GM15510 (cell line): ENCODE measurements around the gene IL1RAPL1.

ENCODE experiments used
- POLR2A ChIP-seq: IDR thresholded peaks from 3 replicates; pipeline ENCODE4 v1.6.1; 2011; ENCODE audit warnings: borderline replicate concordance; ENCODE audit not compliant: insufficient read length; ENCODE audit errors: extremely low read depth

The IL1RAPL1 gene

DNA sequence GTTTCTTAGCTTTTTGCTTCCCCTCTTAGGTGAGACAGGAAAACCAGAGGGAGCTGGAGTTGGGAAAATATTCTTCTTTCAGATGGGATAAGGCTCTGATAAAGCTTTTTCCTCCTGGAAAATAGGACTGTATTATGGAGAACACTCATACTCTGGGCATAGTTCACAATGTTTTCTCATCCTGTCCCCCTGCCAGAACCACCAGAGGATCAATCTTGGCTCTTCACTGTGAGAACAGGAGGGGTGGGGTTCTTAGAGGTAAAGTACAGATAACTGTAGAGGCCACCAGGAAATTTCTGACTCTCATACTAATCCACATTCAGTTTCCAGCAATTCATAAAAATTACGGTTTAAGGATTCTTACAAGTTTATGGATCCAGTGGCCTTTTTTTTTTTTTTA lies 966.3 kb downstream of the IL1RAPL1 start:
- no peak for TF ChIP-seq POLR2A

DNA sequence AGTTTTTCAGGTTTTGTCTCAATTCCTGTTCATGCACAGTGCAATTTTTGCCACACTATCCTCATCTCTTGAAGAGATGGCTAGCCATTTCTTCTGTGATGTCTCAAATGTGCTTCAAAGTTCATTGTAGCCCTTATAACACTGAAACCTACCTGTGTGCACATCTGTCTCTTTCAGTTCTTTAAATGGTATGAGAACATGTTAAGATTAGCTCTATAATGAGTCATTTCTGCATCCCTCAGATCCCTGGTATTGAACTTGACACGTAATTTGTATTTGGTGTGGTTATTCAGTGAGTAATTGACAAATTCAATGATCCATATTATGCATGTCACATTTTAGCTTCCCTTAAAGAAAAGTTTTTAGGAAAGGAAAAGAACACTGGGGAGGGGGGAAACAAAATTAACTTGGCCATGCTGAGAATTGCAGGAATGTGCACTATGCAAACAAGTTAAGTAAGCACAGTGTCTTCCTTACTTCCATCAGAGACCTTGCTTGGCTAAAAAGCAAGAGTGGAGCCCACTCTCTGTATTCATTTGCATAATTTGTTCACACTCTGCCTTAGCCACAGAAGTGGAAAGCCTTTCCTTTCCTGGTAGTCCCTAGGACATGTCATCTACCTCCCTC lies 968.3 kb downstream of the IL1RAPL1 start:
- no peak for TF ChIP-seq POLR2A

DNA sequence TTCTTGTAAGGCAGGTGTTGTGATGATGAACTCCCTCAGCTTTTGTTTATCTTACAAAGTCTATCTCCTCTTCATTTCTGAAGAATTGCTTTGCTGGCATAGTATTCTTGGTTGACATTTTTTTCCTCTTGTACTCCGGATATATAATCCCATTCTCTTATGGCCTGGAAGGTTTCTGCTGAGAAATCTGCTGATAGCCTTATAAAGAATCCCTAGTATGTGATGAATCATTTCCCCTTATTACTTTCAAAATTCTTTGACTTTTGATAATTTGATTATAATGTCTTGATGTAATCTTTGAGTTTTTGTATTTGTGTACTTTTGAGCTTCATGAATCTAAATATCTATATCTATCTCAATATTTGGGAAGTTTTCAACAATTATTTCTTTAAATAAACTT lies 972.8 kb downstream of the IL1RAPL1 start:
- TF ChIP-seq POLR2A = no peak

DNA sequence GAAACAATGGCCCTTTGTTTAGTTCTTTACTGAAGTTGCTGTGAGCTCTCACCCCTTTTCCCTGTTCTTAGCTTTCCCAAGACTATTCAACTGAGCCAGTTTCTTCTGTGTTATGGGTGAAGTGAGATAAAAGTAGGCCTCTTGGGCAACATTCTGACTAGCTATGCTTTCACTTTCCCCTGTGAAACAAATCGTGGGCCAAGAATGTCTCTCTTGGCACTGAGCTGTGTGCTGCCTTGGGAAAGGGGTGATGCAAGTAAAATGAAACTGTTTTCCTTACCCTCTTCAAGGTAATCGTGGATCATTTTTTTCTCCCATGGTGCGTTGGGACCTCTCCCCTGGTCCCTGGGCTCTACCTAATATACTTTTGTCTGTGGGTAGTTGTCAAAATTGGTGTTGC lies 974.2 kb downstream of the IL1RAPL1 start:
- TF ChIP-seq POLR2A = no peak

DNA sequence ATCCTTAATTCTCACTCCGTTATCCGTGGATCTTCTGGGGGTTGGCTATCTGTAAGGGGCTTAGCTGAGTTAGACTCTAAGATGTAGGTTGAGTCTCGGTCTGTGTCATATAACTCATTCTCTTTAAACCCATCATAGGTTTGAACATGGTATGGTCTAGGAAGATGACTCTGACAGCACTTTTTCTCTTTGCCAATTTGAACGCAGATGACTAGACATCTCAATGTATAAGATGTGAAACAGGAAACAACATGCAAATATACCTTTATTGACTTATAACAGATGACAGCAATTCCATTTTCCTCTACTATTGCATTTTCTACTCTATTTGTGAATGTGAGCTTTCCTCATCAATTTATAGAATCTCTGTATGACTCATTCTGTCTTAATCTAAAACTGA lies 993.3 kb downstream of the IL1RAPL1 start:
- no peak for TF ChIP-seq POLR2A

DNA sequence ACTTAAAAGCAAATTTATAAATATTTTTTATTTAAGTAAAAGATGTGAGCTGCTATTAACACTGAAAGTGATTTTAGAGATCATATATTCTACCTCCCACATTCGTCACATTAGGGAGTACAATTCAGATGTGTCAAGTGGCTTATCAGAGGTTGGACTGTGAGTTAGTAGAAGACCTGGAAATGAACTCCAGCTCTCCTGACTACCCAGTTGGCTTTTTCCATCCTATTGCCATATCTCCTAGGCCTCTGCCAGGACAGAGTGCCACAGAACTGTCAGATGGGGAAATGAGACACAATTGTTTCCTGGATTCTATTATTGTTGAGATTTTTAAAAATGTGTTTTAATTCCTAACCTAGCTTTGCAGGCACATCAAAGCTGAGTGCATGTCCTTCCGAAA lies 994.0 kb downstream of the IL1RAPL1 start:
- no peak for TF ChIP-seq POLR2A

DNA sequence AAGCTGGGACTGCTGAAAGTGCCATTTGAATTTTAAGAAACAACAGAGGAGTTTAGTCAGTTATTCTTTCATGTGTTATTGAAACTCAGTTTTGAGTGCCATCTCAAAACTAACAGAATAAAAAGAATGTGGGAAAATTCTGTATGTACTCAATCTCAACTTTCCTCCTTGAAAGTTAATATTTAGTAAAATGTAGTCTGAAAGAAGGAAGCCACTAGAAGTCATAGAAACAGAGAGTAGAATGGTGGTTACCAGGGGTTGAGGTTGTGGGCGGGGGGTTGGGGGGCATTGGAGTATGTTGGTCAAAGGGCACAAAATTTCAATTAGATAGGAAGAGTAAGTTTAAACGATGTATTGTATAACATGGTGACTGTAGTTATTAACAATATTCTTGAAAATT lies 999.9 kb downstream of the IL1RAPL1 start:
- TF ChIP-seq POLR2A = no peak

DNA sequence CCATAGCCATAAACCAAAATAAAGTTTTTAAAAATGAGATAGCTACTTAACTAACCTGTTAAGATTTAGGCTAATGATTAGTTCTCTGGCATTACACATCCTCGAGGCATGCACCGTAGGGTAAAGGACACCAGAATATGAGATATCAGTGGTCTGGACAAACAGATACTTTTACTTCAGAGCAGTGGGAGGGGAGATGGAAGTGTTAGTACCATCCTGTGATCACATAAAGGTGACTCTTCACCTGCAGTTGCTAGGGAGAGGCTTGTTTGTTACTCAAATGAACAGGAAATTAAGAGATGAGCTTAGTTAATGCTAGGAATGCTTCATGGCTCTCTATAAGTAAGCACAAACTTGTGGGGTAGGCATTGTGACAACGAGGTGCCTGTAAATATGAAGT lies 1003.7 kb downstream of the IL1RAPL1 start:
- TF ChIP-seq POLR2A = no peak

DNA sequence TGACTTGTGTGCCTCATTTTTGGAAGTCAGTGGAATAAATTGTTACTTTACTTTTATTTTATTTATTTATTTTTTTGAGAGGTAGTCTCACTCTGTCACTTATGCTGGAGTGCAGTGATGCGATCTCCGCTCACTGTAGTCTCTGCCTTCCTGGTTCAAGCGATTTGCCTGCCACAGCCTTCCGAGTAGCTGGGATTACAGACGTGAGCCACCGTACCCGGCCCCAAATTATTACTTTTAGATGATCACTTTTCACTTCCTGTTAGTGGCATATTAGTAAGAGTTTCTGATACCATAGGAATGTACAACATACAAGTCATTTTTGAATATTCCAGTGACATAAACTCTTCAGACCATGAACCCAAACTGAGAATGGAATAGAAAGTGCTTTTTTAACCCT lies 1017.1 kb downstream of the IL1RAPL1 start:
- no peak for TF ChIP-seq POLR2A

DNA sequence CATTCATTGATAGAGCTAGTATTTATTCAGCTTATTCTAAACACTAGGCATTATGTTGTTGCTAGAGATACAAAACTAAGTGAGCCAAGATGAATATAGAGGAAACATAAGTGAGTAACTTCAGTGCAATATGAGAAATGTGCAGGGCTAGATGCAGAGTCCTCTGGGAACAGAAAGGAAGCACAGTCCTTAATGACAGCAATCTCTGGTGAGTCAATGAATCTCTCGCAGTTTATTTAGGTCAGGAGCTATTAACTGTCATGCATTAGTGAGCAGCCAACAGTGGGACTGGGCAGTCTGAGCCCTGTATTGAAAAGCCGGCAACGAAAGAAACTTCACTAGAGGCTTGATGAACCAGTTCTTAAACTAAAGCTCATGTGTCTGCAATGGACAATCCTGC lies 1030.0 kb downstream of the IL1RAPL1 start:
- no peak for TF ChIP-seq POLR2A

DNA sequence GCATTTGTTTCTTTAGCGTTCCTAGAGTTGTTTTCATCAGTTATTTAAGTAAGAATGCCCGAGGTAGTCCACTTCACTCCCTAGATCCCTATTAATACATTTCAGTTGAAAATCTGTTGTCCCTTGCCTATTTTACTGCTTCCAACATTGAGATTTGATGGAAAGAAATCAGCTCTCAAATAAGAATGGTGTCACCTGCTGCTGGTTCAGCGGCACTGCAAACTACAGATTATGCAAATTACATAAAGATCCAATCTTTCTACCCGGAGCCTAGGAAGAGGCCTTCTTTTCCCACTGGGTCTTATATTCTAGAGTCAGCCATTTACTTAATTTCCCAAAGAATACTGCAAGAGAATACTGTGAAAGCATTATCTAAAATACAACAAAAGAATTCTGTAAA lies 1030.5 kb downstream of the IL1RAPL1 start:
- TF ChIP-seq POLR2A = no peak

DNA sequence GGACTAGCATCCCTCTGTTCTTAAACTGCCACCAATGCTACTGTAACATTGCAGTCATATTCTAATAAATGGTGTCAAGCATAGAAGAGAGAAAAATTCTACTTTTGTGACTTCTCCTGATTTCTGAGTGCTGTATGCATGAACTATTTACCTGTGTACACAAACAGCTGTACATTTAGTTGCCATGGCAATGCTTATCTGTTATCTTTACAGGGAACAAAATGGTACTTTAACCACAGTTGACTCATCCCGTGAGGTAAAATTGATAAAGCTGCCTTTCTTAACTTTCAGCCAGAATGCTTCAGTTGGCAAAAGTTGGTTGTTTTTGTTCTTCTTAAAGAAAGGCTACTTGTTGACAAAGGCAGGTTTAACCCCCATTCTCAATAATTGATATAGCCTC lies 1040.6 kb downstream of the IL1RAPL1 start:
- TF ChIP-seq POLR2A = no peak

DNA sequence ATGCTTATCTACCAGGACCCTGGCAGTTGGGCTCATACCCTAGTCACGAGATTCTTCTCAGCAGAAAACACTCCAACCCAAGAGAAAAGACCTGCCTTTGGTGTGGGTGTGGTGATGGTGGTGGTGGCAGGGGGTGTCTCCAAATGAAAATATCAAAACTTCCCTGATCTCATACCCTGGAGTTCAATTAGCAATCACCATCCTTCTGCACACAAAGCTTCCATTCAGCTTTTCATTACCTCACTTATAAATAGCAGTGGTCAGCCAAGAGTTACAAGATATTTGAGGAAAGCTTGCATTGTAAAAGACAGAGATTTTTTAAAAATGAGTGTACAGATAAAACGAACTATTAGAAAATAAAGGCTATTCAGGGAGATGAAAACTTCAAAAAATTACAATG lies 1047.3 kb downstream of the IL1RAPL1 start:
- no peak for TF ChIP-seq POLR2A

DNA sequence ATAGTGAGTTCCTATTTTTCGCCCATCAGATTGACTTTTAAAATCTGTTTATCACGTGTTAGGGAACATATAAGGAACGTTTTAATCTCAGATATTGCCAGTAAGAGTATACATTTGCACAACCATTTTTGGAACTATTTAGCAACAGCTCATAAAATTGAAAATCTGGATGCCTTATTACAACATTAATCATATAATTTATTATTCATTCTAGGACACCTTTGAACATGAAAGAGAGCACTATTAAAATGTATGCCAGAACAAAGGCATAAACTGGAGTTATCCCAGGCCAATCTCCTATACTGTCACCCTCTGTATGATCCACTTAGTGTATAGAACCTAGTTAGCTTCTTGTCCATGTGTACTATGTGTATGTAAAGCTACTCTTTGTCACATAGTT lies 1049.1 kb downstream of the IL1RAPL1 start:
- TF ChIP-seq POLR2A = no peak

DNA sequence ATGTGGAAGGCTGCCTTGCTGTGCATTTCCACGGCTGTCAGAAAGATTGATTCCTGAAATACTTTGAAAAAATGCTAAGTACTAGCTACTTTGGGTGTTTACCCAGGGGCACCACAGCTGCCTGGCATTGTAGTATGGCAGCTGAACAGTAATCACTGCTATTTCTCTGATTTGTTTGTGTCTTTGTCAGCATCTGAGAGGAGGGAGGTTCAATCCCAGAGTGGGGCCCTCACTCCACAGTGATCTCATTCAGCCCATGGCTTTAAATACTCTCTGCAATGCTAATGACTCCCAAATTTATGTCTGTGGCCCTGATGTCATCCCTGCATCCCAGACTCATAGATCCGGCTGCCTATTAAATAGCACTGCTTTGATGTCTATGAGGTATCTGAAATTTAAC lies 1052.9 kb downstream of the IL1RAPL1 start:
- no peak for TF ChIP-seq POLR2A

DNA sequence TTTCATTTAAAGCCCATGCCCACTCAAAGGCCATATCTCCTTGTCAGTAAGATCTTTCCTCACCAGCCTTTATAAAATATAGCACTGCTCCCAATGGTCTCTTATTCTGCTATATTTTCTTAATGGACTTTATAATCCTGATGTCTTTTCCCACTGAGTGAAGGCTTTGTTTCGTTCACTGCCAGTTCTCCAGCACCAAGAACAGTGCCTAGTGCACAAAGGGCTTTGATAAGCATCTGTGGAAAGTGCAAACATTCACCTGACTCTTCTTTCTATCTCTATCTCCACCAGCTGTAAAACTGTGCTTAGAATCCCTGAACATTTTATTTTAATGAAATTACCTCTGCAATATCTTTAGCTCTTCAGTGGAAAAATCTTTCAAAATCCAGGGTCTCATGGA lies 1054.2 kb downstream of the IL1RAPL1 start:
- TF ChIP-seq POLR2A = no peak

DNA sequence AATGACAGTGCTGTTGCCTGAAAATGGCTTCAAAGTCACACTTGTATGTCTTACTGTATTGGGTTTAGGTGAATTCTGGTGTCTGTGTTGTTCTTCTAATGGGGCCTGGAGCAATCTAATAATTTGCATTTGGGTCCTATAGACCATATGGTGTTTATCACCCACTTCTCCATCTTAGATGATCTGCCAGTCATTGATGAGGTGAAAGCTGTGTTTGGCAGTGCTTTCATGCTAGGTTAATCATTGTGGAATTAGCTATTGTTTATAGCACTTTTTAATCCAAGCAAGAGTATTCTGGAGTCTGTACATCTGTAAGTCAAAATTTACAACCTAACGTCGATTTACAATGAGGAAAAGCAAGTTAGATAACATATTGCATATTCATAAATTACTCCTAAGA lies 1055.9 kb downstream of the IL1RAPL1 start:
- no peak for TF ChIP-seq POLR2A
